ENCODE data around the gene KIF21B.

Gene KIF21B

GRCh38 chr1:201061886-201062285 is 38.4 kb upstream of the KIF21B start:
- no peak overlapping the region for H3K4me3 ChIP-seq (ENCODE audit: low read depth, low read length)
- no peak for DNase-seq (ENCODE audit: low read depth)

GRCh38 chr1:201061049-201061448 is 37.5 kb upstream of the KIF21B start:
- TF ChIP-seq MYC (IDR thresholded peaks at IDR 0.05; ENCODE audit: low read depth, low read length) (no peak), MAX (IDR thresholded peaks at IDR 0.05; ENCODE audit: low read depth, low read length) (no peak), POLR2A (IDR thresholded peaks at IDR 0.05; ENCODE audit: extremely low read depth, insufficient read length) (no peak), CTCF (IDR thresholded peaks at IDR 0.05; ENCODE audit: low read depth, low read length) (no peak)
- no peak for DNase-seq (ENCODE audit: low read depth)
- H3K4me3 ChIP-seq (ENCODE audit: low read depth, low read length): no peak overlapping the region

More at GRCh38 chr1:201061886-201062285, 38.4 kb upstream of the KIF21B start:
- TF ChIP-seq CTCF (IDR thresholded peaks at IDR 0.05; ENCODE audit: low read depth, low read length) (no peak), MAX (IDR thresholded peaks at IDR 0.05; ENCODE audit: low read depth, low read length) (no peak), MYC (IDR thresholded peaks at IDR 0.05; ENCODE audit: low read depth, low read length) (no peak), POLR2A (IDR thresholded peaks at IDR 0.05; ENCODE audit: extremely low read depth, insufficient read length) (no peak)

GRCh38 chr1:201060586-201060985 is 37.1 kb upstream of the KIF21B start:
- no peak overlapping the region for H3K4me3 ChIP-seq (ENCODE audit: low read depth, low read length)
- DNase-seq (ENCODE audit: low read depth): no peak
- no peak for TF ChIP-seq MAX (IDR thresholded peaks at IDR 0.05; ENCODE audit: low read depth, low read length)
- no peak for TF ChIP-seq MYC (IDR thresholded peaks at IDR 0.05; ENCODE audit: low read depth, low read length)
- no peak for TF ChIP-seq POLR2A (IDR thresholded peaks at IDR 0.05; ENCODE audit: extremely low read depth, insufficient read length)
- TF ChIP-seq CTCF (IDR thresholded peaks at IDR 0.05; ENCODE audit: low read depth, low read length): no peak

- no peak overlapping the region for H3K4me3 ChIP-seq (ENCODE audit: low read depth, low read length)
- DNase-seq (ENCODE audit: low read depth): no peak
- TF ChIP-seq POLR2A (IDR thresholded peaks at IDR 0.05; ENCODE audit: extremely low read depth, insufficient read length) (no peak), MYC (IDR thresholded peaks at IDR 0.05; ENCODE audit: low read depth, low read length) (no peak), MAX (IDR thresholded peaks at IDR 0.05; ENCODE audit: low read depth, low read length) (no peak), CTCF (IDR thresholded peaks at IDR 0.05; ENCODE audit: low read depth, low read length) (no peak)
These were observed 36.5 kb upstream of the KIF21B start for GRCh38 chr1:201059871-201060555.

GRCh38 chr1:201059401-201059800 is 35.9 kb upstream of the KIF21B start:
- TF ChIP-seq MYC (IDR thresholded peaks at IDR 0.05; ENCODE audit: low read depth, low read length) (no peak), CTCF (IDR thresholded peaks at IDR 0.05; ENCODE audit: low read depth, low read length) (no peak), MAX (IDR thresholded peaks at IDR 0.05; ENCODE audit: low read depth, low read length) (no peak), POLR2A (IDR thresholded peaks at IDR 0.05; ENCODE audit: extremely low read depth, insufficient read length) (no peak)
- no peak for DNase-seq (ENCODE audit: low read depth)
- H3K4me3 ChIP-seq (ENCODE audit: low read depth, low read length): no peak overlapping the region
